Measurements from ENCODE around the gene HSP90AB1.

DNA sequence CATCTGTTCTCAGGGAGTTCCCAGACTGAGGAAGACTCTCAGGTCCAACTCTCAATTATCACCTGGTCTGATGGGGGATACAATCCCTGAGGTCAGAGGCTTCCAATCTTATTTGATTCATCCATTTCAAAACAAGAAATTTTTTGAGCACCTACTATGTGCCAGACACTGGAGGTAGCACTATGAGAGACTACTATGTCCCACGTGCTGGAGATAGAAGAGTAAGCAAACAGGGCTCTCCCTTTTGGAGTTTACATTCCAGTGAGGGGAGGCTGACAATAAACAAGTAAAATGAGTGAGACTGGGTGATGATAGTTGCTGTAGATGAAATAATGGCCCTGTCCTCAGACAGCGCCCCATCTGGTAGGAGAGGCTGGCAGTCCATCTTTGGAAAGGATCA lies 39.8 kb downstream of the HSP90AB1 start:
- no peak for TF ChIP-seq EZH2phosphoT487 (IDR thresholded peaks at IDR 0.05; ENCODE audit: borderline replicate concordance, low read length)
- TF ChIP-seq, protein P1, sequence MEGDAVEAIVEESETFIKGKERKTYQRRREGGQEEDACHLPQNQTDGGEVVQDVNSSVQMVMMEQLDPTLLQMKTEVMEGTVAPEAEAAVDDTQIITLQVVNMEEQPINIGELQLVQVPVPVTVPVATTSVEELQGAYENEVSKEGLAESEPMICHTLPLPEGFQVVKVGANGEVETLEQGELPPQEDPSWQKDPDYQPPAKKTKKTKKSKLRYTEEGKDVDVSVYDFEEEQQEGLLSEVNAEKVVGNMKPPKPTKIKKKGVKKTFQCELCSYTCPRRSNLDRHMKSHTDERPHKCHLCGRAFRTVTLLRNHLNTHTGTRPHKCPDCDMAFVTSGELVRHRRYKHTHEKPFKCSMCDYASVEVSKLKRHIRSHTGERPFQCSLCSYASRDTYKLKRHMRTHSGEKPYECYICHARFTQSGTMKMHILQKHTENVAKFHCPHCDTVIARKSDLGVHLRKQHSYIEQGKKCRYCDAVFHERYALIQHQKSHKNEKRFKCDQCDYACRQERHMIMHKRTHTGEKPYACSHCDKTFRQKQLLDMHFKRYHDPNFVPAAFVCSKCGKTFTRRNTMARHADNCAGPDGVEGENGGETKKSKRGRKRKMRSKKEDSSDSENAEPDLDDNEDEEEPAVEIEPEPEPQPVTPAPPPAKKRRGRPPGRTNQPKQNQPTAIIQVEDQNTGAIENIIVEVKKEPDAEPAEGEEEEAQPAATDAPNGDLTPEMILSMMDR (conservative IDR thresholded peaks at IDR 0.05; ENCODE audit: low read depth, low read length) = 0 out of 2 replicates have a peak, but pooled peaks have one; percentile 15
- TF ChIP-seq EZH2 (IDR thresholded peaks at IDR 0.05; ENCODE audit: low read length, unreplicated experiment) = no peak

Measured in PC-3 (cell line).